Type B pancreatic cell (in vitro differentiated cells): ENCODE measurements around the gene GPRC5C. TPM values are rescaled to one million over a fixed set of nuclear protein-coding genes. Genes with fewer than 3 reads are reported as not detected.
"Not testable (repeated sequence)": the region's sequence is repeated elsewhere in the genome, so short reads cannot be mapped to it uniquely, and the experiment has no call there.

Experiments
- DNase-seq: peaks from one replicate; pipeline ENCODE4 v3.0.0; 2021; ENCODE audit warnings: mixed read lengths; ENCODE audit not compliant: unreplicated experiment; ENCODE audit errors: extremely low spot score
- H3K27ac Mint-ChIP-seq: 2 replicates; pipeline ENCODE4 v1.8.0; 2021; ENCODE audit warnings: mild to moderate bottlenecking, mixed read lengths
- H3K27me3 Mint-ChIP-seq: 2 replicates; pipeline ENCODE4 v1.8.0; 2021; ENCODE audit warnings: mixed read lengths
- H3K36me3 Mint-ChIP-seq: 2 replicates; pipeline ENCODE4 v1.8.0; 2021; ENCODE audit warnings: mixed read lengths
- H3K4me1 Mint-ChIP-seq: one replicate; pipeline ENCODE4 v1.8.0; 2021; ENCODE audit warnings: mixed read lengths; ENCODE audit not compliant: unreplicated experiment
- H3K4me3 Mint-ChIP-seq: 2 replicates; pipeline ENCODE4 v1.8.0; 2021; ENCODE audit warnings: mild to moderate bottlenecking, mixed read lengths
- H3K9me3 Mint-ChIP-seq: 2 replicates; pipeline ENCODE4 v1.8.0; 2021; ENCODE audit warnings: mixed read lengths
- total RNA-seq: library from RNA; stranded (reverse); gene quantifications from 2 replicates; pipeline ENCODE4 v1.2.1, GENCODE V29; 2021; ENCODE audit warnings: low replicate concordance
- TF ChIP-seq, protein P1 (sequence below): fragments of 200-600 bp; sonication (generic); conservative IDR thresholded peaks from 2 replicates; pipeline ENCODE4 v1.5.0; 2021; ENCODE audit warnings: antibody characterized with exemption, mild to moderate bottlenecking

Gene GPRC5C
- total RNA-seq, 1 donor from 2014 or later, result 64.3 TPM

DNA sequence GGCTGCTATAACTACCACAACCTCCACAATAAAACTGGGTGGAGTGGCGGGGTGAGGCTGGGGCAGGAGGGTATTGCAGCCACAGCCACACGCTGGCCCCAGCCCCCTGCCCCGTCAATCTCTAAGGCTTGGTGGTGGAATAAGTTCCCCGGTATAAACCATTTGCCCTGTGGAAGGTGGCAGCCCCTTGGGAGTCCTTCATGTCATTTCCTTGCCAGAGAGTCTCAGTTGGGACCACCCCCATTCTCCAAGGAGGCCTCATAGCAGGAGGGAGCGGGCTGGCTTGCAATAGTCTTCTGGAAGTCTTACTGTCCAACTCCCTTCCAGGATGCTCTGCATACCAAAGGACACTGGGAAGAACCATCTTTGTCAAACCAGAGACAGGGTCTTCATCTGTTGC lies 54.0 kb downstream of the GPRC5C start:
- H3K9me3 Mint-ChIP-seq, result no peaks in the 10 kb centered on the region
- no peak overlapping the region for H3K27ac Mint-ChIP-seq
- no peak for DNase-seq
- no peaks in the 10 kb centered on the region for H3K4me1 Mint-ChIP-seq
- H3K36me3 Mint-ChIP-seq, result no peaks in the 10 kb centered on the region
- TF ChIP-seq, protein P1, sequence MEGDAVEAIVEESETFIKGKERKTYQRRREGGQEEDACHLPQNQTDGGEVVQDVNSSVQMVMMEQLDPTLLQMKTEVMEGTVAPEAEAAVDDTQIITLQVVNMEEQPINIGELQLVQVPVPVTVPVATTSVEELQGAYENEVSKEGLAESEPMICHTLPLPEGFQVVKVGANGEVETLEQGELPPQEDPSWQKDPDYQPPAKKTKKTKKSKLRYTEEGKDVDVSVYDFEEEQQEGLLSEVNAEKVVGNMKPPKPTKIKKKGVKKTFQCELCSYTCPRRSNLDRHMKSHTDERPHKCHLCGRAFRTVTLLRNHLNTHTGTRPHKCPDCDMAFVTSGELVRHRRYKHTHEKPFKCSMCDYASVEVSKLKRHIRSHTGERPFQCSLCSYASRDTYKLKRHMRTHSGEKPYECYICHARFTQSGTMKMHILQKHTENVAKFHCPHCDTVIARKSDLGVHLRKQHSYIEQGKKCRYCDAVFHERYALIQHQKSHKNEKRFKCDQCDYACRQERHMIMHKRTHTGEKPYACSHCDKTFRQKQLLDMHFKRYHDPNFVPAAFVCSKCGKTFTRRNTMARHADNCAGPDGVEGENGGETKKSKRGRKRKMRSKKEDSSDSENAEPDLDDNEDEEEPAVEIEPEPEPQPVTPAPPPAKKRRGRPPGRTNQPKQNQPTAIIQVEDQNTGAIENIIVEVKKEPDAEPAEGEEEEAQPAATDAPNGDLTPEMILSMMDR, result no peak
- H3K4me3 Mint-ChIP-seq, result no peak overlapping the region
- peaks cover 38% of the 10 kb centered on the region for H3K27me3 Mint-ChIP-seq

DNA sequence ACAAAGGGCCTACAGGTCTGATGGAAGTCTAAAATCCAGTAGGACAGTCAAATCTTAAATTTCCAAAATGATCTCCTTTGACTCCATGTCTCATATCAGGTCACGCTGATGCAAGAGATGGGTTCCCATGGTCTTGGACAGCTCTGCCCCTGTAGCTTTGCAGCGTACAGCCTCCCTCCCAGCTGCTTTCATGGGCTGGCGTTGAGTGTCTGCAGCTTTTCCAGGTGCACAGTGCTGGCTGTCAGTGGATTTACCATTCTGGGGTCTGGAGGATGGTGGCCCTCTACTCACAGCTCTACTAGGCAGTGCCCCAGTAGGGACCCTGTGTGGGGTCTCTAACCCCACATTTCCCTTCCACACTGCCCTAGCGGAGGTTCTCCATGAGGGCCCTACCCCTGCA lies 56.4 kb downstream of the GPRC5C start:
- H3K27ac Mint-ChIP-seq, DNase-seq, H3K36me3 Mint-ChIP-seq, H3K9me3 Mint-ChIP-seq, H3K4me1 Mint-ChIP-seq, H3K4me3 Mint-ChIP-seq: not testable (repeated sequence)
- H3K27me3 Mint-ChIP-seq, result peaks cover 26% of the 10 kb centered on the region

GRCh38 chr17:74490716-74491115 lies 58.8 kb downstream of the GPRC5C start:
- Mint-ChIP-seq H3K4me3 (no peak overlapping the region), H3K27ac (no peak overlapping the region), H3K9me3 (no peaks in the 10 kb centered on the region)

DNA sequence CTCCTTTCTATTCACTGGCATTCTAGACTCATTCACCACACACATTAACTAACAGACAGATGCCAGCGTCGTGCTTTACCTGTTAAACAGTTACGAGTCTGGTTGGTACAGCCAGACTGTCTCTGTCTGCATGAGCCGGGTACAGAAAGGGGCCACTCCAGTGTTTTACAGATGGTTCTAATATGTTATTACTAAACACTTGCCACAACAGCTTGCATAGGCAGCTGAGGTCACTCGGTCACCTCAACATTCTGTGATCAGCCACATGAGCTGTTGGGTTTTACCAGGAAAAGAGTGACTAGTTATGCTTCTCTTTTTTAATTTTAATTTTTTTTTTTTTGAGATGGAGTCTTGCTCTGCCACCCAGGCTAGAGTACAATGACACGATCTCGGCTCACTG lies 59.7 kb downstream of the GPRC5C start:
- H3K27ac Mint-ChIP-seq, result no peak overlapping the region
- DNase-seq, result no peak
- TF ChIP-seq, protein P1, result no peak
- H3K4me1 Mint-ChIP-seq, result no peaks in the 10 kb centered on the region
- H3K36me3 Mint-ChIP-seq, result no peaks in the 10 kb centered on the region
- no peaks in the 10 kb centered on the region for H3K9me3 Mint-ChIP-seq
- H3K27me3 Mint-ChIP-seq, result peaks cover 27% of the 10 kb centered on the region
- H3K4me3 Mint-ChIP-seq, result no peak overlapping the region

More at GRCh38 chr17:74490716-74491115, 58.8 kb downstream of the GPRC5C start:
- DNase-seq, result no peak
- TF ChIP-seq, protein P1, result no peak
- Mint-ChIP-seq H3K4me1 (no peaks in the 10 kb centered on the region), H3K36me3 (no peaks in the 10 kb centered on the region), H3K27me3 (peaks cover 28% of the 10 kb centered on the region)

DNA sequence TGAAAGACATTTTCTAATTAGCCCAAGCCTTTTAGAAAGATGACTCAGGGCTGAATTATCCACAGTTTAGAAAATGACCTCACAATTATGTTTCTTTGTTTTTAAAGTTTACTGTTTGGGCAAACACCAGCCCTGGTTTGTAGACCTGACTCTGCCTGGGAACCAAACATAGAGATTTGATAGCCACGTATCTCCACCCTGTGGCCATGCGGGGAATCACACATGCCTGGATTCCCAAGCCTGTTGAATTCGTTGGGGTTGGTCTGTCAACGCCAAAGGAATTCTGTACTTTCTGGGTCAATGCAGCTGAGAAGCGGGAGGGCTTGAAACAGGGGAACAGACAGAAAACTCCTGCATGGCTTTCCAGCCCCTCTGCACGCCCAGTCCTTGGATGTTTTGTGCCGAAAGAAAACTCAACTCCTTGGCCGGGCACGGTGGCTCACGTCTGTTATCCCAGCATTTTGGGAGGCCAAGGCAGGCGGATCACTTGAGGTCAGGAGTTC lies 61.5 kb downstream of the GPRC5C start:
- peaks cover 23% of the 10 kb centered on the region for H3K27me3 Mint-ChIP-seq
- H3K9me3 Mint-ChIP-seq, result no peaks in the 10 kb centered on the region
- TF ChIP-seq, protein P1, result peak; percentile 91
- no peak overlapping the region for H3K27ac Mint-ChIP-seq
- H3K36me3 Mint-ChIP-seq, result no peaks in the 10 kb centered on the region
- H3K4me3 Mint-ChIP-seq, result no peak overlapping the region
- H3K4me1 Mint-ChIP-seq, result no peaks in the 10 kb centered on the region
- DNase-seq, result no peak

Other genes starting within 250 kb of the GPRC5C start
- gene RPL38, start 228.4 kb upstream of the GPRC5C start, total RNA-seq, result 1,028 and 1,111 TPM in 2 replicates
- gene TTYH2, start 218.5 kb upstream of the GPRC5C start, total RNA-seq, result 2.2 and 12.4 TPM in 2 replicates
- gene DNAI2, start 157.9 kb upstream of the GPRC5C start, total RNA-seq, result 0.21 and 0.87 TPM in 2 replicates
- gene KIF19, start 105.9 kb upstream of the GPRC5C start, total RNA-seq, result 2.0 and 2.9 TPM in 2 replicates
- gene BTBD17, start 70.2 kb upstream of the GPRC5C start, total RNA-seq, result 5.2 and 5.7 TPM in 2 replicates
- 4.1 and 8.8 TPM in 2 replicates for gene GPR142, start 64.6 kb upstream of the GPRC5C start, total RNA-seq
- 0.43 TPM in 1 of 2 replicates, not detected in the other for gene CD300A, start 34.5 kb downstream of the GPRC5C start, total RNA-seq
- gene CD300LB, start 99.4 kb downstream of the GPRC5C start, total RNA-seq, result not detected in 2 replicates
- not detected in 2 replicates for gene CD300C, start 114.0 kb downstream of the GPRC5C start, total RNA-seq
- not detected in 2 replicates for gene CD300H, start 135.4 kb downstream of the GPRC5C start, total RNA-seq
- gene CD300LD, start 160.2 kb downstream of the GPRC5C start, total RNA-seq, result not detected in 2 replicates
- gene CD300E, start 191.7 kb downstream of the GPRC5C start, total RNA-seq, result not detected in 2 replicates